Measurements from ENCODE around the gene TNN. TPM values are rescaled to one million over a fixed set of nuclear protein-coding genes. Genes with fewer than 3 reads are reported as not detected.

Gene TNN
- total and polyA plus RNA-seq, 7 donors, result 0.01 TPM; not detected in 5

DNA sequence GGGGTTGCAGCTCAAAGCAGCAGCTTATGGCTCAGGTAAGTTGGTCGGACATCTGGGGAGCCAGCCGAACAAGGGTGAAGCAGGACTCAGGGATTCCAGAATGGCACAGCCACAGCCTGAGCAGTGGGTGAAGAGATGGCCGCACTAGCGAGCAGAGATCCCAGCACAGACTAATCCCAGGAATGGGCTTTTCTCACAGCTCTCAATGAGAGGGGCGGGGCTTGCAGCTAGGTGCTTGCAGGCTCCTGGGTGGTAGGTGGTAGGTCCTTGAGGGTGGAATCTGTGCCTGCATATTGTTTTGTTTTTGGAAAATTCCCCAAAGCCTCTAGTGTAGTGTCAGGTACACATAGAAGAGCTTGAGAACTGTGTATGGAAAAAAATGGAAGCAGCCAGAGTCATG lies 116.0 kb downstream of the TNN start:
- DNase-seq, result no peak
- peaks cover 0 to 2% of the 10 kb centered on the region in 2 donors for H3K36me3 ChIP-seq (ENCODE audit: insufficient read depth in 1 of 2, low read depth in 1 of 2)
- H3K9me3 ChIP-seq, result no peaks in the 10 kb centered on the region
- peaks cover 23% of the 10 kb centered on the region for H3K4me1 ChIP-seq
- TF ChIP-seq CTCF (IDR thresholded peaks at IDR 0.05), result no peak
- ATAC-seq, result no peak
- H3K4me3 ChIP-seq, result no peak overlapping the region
- no peak overlapping the region for H3K27ac ChIP-seq
- H3K27me3 ChIP-seq (ENCODE audit: insufficient read depth in 3 of 3, low read length in 2 of 3), result no peaks in the 10 kb centered on the region
- WGBS, 3 donors, result 92 to 96% (median 93%) methylated on average over 5 of the region's 5 CpGs
- intact Hi-C loops (cut with DNase I), result no loop called here

- 87 to 94% (median 89%) methylated on average over 1 of the region's 1 CpG for WGBS, 3 donors
- H3K4me1 ChIP-seq, result peaks cover 30% of the 10 kb centered on the region
These were observed 118.3 kb downstream of the TNN start for GRCh38 chr1:175185903-175186302.

DNA sequence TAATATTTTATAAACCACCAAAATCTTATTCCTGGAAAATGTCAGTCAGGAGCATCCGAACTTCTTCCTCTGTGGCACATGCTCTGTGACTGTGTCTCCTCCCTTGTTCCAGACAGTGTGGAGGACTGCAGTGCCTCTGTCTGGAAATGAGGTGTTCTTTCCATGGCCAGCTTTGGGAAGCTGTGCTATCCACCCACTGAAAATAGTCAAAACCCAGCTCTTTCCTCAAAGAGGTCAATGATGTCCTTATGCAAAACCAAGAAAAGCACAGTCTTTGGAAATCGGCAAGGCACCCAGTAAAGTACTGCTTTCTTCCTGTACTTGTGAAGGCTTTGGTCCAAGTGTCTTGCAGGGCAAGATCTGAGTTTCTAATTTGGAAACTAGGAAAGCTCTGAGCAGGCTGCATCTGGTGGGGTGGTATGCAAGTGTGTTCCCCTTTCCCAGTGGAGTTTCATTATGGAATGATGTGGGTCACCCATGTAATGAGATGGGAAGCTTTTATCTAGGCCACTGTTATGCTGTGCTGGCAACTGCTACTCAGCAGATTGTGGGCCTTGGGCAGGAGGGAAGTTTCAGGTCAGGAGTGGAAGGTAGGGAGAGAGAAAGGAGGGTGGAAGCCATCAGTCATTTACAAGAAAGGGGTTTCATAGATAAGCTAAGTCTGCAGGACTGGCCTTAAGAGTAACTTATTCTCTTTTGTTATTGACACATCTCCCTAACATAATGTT lies 119.0 kb downstream of the TNN start:
- ATAC-seq (peak in 2 of 4 donors; percentile 46 to 50), DNase-seq (no peak)
- Histone ChIP-seq H3K27me3 (ENCODE audit: insufficient read depth in 3 of 3, low read length in 2 of 3) (no peaks in the 10 kb centered on the region), H3K27ac (no peak overlapping the region), H3K9me3 (no peaks in the 10 kb centered on the region), H3K4me3 (peak overlapping the region; percentile 3), H3K4me1 (peaks cover 37% of the 10 kb centered on the region), H3K36me3 (ENCODE audit: insufficient read depth in 1 of 2, low read depth in 1 of 2) (no peaks in the 10 kb centered on the region)
- 46 to 61% (median 56%) methylated on average over 2 of the region's 2 CpGs for WGBS, 3 donors
- intact Hi-C loops (cut with DNase I), result no loop called here
- no peak for TF ChIP-seq CTCF (IDR thresholded peaks at IDR 0.05)

More at GRCh38 chr1:175185903-175186302, 118.3 kb downstream of the TNN start:
- intact Hi-C loops (cut with DNase I), result no loop called here
- DNase-seq (no peak), ATAC-seq (no peak)
- H3K4me3 ChIP-seq, result no peak overlapping the region
- TF ChIP-seq CTCF (IDR thresholded peaks at IDR 0.05), result no peak
- H3K27ac ChIP-seq, result no peak overlapping the region
- H3K36me3 ChIP-seq (ENCODE audit: insufficient read depth in 1 of 2, low read depth in 1 of 2), result peaks cover 0 to 2% of the 10 kb centered on the region in 2 donors
- H3K27me3 ChIP-seq (ENCODE audit: insufficient read depth in 3 of 3, low read length in 2 of 3), result no peaks in the 10 kb centered on the region
- H3K9me3 ChIP-seq, result no peaks in the 10 kb centered on the region

DNA sequence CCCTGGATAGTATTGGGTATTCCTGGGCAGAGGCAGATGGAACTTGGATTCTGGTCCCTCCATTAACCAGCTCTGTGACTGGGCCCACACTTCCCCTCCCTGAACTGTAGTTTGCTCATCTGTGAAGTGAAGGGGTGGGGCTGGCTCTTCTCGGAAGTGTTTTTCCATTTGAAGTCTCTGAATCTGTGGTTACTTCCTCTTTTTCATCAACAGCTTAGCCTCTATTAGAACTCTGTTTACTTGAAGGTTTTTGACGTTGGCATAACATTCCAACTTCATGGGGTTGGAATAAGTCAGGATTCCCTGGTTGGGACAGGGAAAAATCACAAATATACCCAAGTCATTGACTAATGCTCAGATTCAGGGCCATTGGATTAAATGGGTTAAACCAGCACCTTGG lies 121.3 kb downstream of the TNN start:
- H3K4me1 ChIP-seq, result peaks cover 42% of the 10 kb centered on the region
- intact Hi-C loops (cut with DNase I), result no loop called here
- no peak overlapping the region for H3K27ac ChIP-seq
- H3K27me3 ChIP-seq (ENCODE audit: insufficient read depth in 3 of 3, low read length in 2 of 3), result no peaks in the 10 kb centered on the region
- no peaks in the 10 kb centered on the region for H3K36me3 ChIP-seq (ENCODE audit: insufficient read depth in 1 of 2, low read depth in 1 of 2)
- ATAC-seq, result no peak
- H3K9me3 ChIP-seq, result no peaks in the 10 kb centered on the region
- no peak for DNase-seq
- TF ChIP-seq CTCF (IDR thresholded peaks at IDR 0.05), result no peak
- no peak overlapping the region for H3K4me3 ChIP-seq
- WGBS, 3 donors, result 39 to 64% (median 44%) methylated on average over 2 of the region's 2 CpGs

Data from psoas muscle (tissue), 8 donors.